COLO668 (cell line): ENCODE results near the gene NLRP6.
"Not testable (repeated sequence)": the region's sequence is repeated elsewhere in the genome, so short reads cannot be mapped to it uniquely, and the experiment has no call there.

Source experiments
- DNase-seq: peaks from one replicate; lab custom pipeline; 2025; ENCODE audit not compliant: unreplicated experiment; lab: John Stamatoyannopoulos, UW

NLRP6 gene

DNA sequence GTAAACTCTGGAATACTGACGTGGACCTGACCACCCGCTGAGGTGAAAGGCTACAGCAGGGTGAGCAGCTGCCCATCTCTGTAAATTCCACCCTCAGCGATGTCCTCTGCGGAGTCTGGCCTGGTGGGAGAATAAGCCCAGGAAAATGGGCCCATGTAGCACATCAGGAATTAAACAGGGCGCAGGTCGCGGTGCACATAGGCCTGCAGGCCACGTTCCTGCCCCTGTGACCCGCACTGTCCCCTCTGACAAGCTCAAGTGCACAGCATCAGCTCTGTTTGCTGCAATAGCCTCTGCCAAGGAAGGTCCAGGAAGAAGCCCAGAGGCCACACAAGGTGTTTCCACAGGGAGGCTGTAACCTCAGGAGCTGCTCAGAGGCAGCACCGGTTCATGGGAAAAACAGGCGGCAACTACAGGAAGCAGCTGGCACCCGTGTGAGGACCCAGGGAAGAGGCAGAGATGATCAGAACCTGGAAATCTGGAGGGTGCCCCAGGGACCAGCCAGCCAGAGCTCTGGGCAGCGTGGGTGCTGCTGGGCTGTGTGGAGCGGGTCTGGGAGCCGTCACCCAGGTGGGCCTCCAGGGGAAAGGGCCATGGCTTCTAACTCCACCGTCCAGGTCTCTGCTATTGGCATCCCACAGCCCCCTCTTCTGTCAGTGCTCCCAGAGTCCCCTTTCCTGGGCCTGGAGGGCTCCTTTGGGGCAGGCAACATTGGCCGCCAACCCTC, 28.6 kb downstream of the NLRP6 start:
- DNase-seq, result no peak

DNA sequence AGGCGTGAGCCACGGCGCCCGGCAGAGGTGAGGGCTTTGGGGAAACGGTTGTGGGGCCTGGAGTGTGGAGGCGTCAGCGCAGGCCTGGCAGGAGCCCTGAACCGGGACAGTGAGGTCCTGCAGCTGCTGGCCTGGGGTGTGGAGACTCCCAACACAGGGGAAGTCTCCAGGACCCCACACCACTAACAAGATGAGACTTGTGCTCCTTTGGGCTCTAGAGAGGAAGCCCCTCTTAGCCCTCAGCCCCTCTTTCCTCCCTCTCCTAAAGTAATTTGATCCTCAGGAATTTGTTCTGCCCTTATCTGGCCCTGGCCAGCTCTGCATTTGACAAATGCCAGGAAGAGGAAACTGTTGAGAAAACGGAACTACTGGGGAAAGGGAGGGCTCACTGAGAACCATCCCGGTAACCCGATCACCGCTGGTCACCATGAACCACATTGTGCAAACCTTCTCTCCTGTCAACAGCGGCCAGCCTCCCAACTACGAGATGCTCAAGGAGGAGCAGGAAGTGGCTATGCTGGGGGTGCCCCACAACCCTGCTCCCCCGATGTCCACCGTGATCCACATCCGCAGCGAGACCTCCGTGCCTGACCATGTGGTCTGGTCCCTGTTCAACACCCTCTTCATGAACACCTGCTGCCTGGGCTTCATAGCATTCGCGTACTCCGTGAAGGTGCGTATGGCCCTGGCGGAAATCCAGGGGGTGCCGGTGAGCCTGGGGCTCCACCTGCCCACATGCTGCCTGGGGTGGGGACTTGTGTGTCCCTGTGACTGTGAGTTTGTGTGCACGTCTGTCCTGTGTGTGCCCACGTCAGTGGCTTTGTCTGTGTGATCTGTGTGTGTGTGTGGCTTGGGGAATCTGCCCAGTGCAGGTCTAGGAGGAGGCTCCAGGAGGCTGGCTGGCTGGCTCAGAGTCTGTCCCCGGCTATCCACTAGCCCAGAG, 29.8 kb downstream of the NLRP6 start, which contains the start of gene IFITM2:
TSS of gene IFITM2 (plus strand) at position 51 of the 943 bp plus-strand sequence. CDS start at position 428, 377 bp downstream.
- not testable (repeated sequence) for DNase-seq

DNA sequence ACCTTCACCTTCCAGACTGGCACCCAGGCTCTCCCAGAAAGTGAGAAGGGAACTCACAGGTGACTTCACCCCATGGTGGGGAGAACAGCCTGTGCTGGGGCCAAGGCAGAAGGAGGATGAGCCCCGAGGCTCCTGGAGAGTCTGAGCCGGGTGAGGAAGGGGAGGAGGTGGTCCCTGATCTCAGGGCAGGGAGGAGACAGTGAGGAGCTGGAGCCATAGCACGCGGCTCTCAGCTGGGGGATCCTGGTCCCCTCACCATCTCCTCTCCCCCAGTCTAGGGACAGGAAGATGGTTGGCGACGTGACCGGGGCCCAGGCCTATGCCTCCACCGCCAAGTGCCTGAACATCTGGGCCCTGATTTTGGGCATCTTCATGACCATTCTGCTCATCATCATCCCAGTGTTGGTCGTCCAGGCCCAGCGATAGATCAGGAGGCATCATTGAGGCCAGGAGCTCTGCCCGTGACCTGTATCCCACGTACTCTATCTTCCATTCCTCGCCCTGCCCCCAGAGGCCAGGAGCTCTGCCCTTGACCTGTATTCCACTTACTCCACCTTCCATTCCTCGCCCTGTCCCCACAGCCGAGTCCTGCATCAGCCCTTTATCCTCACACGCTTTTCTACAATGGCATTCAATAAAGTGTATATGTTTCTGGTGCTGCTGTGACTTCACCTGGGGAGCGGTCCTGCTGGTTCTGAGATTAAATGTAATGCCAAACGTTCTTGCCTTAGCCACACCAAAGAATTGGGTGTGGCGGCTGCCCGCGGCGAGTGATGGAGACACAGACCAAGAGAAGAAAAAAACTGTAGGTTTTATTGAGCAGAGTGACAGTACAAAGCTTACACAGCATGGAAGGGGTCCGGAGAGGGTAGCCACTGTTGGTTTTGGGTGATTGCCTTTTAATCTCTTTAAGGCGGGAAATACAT, 30.8 kb downstream of the NLRP6 start:
- DNase-seq, result not testable (repeated sequence)

DNA sequence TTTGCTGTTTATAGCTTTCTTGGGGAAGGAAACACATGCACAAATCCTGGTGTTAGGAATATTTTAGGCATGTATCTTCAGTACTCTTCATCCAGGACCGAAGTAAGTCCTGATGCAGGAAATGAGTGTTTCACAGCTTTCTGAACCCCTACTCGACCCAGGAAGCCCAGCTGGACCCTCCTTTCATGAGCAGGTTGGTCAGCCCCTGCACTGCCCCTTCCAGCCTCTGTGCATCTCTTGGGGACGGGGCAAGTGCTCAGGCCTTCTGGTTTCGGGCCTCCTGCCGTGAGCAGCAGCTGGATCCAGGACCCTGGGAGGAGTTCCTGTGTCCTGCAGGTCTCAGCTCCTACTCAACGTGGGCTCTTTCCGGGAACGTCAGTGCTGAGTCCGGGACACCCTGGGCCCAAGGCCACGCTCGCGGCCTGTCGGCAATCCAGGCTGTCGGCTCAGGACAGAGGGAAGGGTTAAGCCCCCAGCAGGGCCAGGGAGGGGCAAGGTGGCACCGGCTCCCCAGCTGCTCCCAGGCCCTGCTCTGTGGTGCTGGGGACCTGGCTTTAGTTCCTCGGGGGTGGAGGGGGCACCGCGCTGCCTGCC, 31.9 kb downstream of the NLRP6 start:
- DNase-seq, result not testable (repeated sequence)

DNA sequence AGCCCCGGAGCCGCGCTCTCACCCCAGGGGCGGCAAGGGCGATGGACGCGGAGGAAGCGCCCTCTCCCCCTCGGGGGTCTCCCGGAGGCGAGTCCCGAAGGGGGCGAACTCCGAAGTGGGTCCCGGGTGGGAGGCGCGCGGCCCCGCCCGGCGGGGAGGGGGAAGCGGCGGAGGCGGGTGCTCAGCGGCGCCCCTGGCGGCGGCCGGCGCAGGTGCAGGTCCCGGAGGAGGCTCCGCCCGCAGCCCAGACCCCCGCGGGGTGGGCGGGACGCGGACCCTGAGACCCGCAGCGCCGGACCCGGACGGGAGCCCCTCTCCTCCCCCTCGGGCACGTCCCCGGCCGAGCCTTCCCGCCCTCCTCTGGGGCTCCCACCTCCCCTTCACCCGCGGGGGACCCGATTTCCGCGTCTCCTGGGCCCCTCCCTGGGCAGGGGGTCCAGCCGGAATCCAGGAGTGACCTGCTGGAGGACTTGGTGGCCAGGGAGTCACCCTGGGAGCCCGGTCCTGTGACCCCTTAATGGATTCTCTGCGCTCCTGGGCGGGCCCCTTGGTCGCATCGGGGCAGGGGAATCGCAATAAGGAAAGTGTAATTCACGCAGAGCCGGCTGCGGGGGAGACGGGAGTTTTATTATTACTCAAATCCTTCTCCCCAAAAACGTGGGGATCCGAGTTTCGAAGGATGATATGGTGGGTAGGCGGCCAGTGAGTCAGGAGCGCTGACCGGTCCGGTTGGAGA, 33.0 kb downstream of the NLRP6 start:
- DNase-seq, result not testable (repeated sequence)

DNA sequence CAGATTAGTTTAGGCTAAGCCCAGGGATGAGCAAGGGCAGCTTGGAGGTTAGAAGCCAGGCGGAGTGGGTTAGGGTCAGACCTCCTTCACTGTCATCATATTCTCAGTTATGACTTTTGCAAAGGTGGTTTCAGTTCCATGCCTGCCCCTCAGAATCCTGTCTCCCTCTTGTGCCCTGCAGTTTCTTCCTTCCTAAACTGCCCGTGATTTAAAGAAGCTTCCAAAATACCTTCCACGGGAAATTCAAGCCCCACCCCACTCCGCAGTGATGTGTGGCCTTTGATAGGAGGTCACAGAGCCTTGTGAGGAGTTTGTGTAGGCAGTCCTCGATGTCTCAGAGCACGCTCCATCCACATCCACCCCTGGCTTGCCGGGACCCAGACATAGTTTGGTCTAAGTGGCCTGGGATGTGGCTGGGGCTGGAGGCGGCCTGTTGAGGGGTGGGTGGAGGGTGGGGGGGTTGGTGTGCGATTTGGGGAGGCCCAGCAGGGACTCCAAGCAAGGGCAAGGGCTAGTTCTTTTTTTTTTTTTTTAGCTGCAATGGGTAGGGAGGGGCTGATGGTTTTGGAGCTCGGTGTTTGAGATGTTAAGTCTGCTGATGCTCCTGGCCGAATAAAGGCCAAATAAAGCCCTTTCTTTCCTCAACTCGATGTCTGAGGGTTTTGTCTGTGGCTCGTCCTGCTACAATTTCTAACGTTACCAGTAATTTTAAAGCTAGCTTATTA, 34.0 kb downstream of the NLRP6 start:
- no peak for DNase-seq

DNA sequence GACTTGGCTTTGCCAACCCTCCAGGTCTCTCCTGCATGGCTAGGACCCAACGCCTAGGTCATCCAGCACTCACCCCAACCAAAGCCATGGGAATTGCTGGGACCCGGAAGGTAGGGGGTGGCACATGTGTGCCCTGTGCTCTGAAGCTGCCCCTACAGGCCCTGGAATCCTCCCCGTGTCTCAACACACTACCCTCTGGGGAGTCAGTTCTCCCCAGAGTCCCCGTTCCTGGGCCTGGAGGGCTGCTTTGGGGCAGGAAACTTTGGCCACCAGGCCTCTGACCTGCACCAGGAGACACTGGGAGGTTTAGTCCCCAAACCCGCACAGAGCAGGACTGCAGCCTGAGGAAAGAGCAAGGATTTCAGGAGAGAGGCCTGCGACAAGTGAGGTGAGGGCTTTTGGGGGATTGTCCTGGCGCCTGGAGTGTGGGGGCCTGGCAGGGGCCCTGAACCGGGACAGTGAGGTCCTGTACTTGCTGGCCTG, 35.1 kb downstream of the NLRP6 start:
- no peak for DNase-seq

DNA sequence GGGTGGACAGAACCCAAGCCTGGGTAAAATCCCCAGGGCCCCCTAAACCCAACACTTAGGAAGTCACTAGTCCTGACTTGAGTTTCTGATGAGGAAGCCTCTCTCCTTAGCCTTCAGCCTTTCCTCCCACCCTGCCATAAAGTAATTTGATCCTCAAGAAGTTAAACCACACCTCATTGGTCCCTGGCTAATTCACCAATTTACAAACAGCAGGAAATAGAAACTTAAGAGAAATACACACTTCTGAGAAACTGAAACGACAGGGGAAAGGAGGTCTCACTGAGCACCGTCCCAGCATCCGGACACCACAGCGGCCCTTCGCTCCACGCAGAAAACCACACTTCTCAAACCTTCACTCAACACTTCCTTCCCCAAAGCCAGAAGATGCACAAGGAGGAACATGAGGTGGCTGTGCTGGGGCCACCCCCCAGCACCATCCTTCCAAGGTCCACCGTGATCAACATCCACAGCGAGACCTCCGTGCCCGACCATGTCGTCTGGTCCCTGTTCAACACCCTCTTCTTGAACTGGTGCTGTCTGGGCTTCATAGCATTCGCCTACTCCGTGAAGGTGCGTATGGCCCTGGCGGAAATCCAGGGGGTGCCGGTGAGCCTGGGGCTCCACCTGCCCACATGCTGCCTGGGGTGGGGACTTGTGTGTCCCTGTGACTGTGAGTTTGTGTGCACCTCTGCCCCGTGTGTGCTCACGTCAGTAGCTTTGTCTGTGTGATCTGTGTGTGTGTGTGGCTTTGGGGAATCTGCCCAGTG, 35.8 kb downstream of the NLRP6 start, which contains the start of gene IFITM1:
TSS of gene IFITM1 (plus strand) at position 254 of the 767 bp plus-strand sequence. CDS start at position 385, 131 bp downstream.
- DNase-seq, result no peak

DNA sequence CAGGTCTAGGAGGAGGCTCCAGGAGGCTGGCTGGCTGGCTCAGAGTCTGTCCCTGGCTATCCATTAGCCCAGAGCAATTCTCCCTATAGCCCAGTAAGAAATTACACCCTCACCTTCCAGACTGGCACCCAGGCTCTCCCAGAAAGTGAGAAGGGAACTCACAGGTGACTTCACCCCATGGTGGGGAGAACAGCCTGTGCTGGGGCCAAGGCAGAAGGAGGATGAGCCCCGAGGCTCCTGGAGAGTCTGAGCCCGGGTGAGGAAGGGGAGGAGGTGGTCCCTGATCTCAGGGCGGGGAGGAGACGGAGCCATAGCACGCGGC, 36.3 kb downstream of the NLRP6 start:
- not testable (repeated sequence) for DNase-seq

DNA sequence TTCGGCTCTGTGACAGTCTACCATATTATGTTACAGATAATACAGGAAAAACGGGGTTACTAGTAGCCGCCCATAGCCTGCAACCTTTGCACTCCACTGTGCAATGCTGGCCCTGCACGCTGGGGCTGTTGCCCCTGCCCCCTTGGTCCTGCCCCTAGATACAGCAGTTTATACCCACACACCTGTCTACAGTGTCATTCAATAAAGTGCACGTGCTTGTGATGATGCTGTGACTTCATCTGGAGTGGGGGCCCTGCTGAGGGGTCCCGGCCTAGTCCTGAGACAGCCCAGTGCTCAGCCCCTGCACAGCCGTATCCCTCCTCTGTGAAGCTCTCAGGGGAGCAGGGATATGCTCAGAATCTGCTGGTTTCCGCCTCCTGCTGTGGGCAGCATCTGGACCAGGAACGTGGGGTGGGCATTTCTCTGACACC, 36.9 kb downstream of the NLRP6 start:
- no peak for DNase-seq

DNA sequence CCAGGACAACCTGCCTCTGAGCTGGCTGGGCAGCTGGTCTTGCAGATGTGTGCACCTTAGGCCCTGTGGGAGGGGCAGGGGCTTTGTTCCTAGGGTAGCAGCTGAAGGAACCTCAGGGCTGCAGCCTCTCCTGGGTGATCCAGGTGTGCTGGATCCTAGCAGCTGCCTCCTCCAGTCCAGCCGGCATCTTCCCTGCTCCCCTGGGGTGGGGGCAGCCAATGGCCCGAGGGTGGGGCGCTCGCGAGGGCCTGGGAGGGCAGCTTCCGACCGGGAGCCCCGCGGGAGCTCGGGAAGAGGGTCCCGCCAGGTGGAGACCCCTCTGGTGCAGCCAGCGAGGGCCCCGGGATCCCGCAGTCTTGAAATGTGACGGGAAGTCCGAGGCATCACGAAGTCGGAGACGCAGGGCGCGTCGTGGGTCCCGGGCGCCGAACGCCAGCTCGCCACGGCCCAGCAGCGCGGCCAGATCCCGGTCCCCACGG, 37.3 kb downstream of the NLRP6 start:
- DNase-seq, result no peak

DNA sequence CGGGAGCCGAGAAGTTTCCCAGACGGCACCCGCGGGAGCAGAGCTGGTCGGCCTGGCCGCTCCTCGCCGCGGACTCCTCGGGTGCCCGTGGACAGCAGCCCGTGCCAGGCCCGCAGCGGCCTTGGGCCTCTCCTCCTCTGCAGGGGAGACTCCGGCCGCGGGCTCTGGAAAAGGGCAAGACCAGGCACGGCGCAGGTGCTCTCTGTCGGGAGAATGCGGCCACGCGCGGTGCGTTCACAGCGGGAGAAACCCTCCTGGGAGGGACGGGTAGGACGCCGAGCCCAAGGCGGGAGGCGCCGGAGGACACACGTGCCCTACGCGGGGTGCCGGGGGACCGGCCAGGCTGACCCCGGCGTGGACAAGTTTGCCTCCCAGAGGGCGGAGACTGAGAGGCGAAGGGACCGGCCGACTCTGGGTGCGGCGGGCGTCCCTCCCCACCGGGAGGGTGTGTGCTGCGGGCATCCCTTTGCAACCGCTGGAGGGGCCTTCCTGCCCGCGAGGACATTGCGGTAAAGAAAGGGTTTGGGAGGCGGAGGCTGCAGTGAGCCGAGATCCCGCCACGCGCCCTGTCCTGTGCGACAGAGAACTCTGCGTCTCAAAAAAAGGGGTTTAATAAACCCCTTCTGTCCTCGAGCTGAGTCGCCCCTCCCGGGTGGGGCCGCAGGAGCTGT, 38.0 kb downstream of the NLRP6 start:
- no peak for DNase-seq

DNA sequence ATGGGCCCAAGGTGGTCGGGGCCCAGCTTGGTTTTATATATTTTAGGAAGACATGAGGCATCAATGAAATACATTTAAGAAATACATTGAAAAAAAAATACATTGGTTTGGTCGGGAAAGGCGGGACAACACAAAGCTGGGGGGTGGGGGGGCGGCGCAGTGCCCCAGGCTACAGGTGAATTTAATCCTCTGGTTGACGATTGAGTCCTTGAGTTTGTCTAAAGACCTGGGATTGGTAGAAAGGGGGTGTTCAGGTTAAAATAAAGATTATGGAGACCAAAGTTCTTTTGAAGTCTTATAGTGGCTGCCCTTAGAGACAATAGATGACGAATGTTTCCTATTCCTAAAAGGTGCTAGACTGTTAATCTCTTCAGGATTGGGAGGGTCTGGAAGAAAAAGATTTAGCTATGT, 38.7 kb downstream of the NLRP6 start:
- DNase-seq, result no peak

DNA sequence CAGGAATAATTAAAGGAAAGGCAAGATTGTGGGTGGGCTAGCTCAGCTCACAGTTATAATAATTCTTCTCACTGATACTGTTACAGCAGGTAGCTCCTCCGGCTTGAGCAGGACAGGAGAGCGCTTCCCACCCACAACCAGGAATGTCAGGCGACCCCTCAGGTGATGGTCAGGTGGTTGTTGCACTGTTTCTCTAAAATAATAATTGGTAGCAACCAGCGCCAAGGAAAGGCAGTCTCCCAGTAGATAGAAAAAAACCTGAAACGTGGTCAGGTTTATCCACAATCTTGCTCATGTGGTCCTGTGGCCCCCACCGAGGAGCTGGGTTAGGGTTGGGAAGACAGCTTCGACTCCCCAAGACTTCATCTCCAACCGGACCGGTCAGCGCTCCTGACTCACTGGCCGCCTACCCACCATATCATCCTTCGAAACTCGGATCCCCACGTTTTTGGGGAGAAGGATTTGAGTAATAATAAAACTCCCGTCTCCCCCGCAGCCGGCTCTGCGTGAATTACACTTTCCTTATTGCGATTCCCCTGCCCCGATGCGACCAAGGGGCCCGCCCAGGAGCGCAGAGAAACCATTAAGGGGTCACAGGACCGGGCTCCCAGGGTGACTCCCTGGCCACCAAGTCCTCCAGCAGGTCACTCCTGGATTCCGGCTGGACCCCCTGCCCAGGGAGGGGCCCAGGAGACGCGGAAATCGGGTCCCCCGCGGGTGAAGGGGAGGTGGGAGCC, 39.6 kb downstream of the NLRP6 start:
- not testable (repeated sequence) for DNase-seq

DNA sequence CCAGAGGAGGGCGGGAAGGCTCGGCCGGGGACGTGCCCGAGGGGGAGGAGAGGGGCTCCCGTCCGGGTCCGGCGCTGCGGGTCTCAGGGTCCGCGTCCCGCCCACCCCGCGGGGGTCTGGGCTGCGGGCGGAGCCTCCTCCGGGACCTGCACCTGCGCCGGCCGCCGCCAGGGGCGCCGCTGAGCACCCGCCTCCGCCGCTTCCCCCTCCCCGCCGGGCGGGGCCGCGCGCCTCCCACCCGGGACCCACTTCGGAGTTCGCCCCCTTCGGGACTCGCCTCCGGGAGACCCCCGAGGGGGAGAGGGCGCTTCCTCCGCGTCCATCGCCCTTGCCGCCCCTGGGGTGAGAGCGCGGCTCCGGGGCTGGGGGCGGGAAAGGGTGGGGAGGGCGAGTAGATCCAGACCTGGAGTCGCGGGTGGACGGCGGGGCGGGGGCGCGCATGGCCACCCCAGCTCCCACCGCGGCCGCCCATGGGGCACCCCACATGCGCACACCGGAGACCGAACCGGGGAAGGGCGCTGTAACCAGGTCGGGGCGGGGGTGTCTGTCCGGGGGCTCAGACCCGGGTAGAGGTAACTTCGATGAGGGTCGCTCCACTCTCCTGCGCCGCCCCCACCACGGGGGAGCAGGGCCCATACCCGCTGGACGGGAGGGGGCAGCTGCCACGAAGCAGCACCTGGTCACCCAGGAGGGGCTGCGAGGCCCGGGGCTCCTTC, 40.4 kb downstream of the NLRP6 start:
- not testable (repeated sequence) for DNase-seq
